ENCODE measurements around the gene SCD5. TPM values are rescaled to one million over a fixed set of nuclear protein-coding genes. Genes with fewer than 3 reads are reported as not detected.
A peak's percentile ranks its signal among the peaks of the same experiment; 100 is the strongest.
"Not testable (repeated sequence)": the region's sequence is repeated elsewhere in the genome, so short reads cannot be mapped to it uniquely, and the experiment has no call there.

The SCD5 gene
- 1.6 TPM for total RNA-seq

DNA sequence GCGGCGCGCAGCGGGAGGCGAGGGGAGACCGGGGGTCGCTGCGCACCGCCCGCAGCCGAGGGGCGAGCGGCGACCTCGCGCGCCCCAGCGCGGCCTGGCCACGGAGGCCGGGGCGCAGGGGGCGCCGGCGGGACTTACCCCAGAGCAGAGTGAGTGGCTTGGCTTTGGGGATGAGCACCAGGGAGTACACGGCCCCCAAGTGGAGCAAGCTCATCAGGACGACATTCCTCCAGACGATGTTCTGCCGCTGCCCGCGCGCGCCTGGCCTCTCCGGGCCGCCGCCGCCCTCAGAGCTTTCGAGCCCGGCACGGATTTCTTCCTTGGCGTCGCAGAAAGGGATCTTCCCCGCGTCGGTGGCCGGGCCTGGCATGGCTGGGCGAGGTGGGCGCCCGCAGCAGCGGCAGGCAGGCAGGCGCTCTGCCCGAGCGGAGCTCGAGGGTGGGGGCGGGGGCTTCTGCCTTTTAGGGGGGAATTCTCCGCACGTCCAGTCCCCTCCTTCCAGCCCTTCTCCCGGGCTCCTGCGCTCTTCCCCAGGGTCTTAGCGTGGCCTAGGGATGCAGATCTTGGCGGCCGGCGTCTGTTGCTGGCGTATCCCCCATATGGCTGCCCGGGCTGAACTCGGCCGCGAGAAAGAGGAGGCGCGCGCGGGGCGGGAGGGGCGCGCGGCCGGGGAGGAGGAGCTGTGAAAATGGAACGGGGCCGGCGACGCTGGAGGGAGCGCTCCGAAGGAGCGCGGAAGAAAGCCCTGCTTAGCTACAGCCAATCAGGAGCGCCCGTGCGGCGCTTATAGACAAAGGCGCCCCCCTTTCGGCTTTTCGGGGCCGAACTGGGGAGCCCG lies at the start of gene SCD5:
Gene SCD5 (minus strand): TSS at position 629 of the 838 bp plus-strand sequence. CDS start 259 bp downstream, at position 370.
- DNase-seq (ENCODE audit: low spot score) = no peak
- ATAC-seq = peak; percentile 75

DNA sequence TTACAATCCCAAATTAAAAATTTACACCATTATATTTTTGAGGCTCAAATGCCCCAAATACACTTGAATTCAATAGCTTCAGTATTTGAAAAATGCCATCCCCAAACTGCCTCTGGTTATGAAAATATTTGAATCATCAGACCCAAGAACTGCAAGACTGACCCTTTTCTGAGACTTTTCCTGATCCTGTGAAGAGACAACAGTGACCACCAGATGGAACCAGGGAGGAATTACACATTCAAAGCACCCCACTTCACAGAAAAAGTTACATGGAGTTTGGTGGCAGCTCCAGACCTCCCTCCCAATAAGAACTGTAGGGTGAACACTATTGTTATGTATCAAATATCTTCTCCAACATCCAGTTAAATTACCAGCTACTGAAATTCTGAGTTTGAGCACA lies 44.0 kb upstream of the SCD5 start:
- DNase-seq (ENCODE audit: low spot score) (no peak), ATAC-seq (no peak)

DNA sequence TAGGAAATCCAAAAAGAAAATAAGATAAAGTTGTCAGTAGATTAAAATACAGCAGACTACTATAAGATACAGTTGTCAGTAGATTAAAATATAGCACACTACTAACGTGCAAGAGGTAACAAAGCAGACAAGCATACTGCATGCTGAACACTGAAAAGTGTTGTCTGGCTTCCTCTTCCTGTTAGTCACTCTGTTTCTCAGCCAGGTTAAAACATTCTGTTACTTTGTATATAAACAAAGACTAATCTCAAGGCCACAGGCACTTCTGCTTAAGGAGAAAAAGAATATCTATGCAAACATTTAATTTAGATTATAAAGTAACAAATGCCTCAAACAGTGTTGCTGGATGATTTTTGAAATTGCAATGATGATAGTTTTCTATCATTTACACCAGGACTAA lies 41.0 kb upstream of the SCD5 start:
- DNase-seq (ENCODE audit: low spot score) = no peak
- ATAC-seq = no peak

DNA sequence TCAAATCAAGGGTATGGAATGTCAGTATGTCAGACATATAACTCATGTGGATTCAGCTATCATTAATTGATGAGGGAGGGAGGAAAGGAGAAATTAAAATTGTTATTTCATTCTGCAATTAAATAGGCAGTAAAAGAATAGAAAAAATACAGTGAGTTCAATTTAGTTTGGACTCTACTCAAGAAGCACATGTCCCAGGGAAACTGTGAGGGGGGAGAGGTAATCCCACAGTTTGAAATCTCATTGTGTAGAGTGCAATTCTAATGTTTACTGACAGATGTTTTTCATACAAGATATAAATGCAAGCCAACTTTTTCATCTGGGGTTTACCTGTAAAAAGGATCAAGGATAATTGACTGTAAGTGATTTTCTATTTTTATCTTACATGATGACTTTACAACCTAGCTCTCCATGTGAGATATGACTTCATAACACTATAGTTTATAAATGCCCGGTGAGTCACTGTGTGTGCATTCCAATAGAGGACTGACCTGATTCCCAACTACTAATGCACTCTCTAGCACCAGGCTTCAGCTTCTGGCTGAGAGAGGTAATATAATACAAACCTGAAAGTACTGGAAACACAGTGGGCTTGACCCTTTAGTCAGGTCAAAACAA lies 35.2 kb upstream of the SCD5 start:
- ATAC-seq (peak; percentile 33), DNase-seq (ENCODE audit: low spot score) (no peak)

DNA sequence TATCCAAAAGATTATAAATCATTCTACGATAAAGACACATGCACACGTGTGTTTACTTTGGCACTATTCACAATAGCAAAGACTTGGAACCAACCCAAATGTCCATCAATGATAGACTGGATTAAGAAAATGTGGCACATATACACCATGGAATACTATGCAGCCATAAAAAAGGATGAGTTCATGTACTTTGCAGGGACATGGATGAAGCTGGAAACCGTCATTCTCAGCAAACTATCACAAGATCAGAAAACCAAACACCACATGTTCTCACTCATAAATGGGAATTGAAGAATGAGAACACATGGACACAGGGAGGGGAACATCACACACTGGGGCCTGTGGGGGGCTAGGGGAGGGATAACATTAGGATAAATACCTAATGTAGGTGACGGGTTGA lies 34.5 kb upstream of the SCD5 start:
- not testable (repeated sequence) for DNase-seq (ENCODE audit: low spot score); ATAC-seq

DNA sequence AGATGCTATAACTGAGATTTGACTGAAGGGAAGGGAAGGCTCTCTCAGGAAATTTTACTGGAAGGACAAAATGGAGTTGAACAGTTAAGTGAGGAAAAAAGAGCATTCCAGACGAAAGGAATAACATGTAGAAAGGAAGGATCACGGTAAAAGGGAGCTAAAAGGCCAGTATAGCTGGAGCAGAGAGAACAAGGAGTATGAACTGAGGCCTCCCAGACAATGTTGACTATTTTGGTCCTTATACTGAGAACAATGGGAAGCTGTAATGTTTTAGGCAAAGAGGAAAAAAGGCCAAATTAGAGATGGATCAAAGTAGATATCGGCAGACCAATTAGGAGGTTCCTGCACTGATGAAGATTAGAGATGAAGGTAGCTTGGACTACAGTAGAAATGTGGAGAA lies 26.8 kb upstream of the SCD5 start:
- DNase-seq (ENCODE audit: low spot score) (no peak), ATAC-seq (no peak)

DNA sequence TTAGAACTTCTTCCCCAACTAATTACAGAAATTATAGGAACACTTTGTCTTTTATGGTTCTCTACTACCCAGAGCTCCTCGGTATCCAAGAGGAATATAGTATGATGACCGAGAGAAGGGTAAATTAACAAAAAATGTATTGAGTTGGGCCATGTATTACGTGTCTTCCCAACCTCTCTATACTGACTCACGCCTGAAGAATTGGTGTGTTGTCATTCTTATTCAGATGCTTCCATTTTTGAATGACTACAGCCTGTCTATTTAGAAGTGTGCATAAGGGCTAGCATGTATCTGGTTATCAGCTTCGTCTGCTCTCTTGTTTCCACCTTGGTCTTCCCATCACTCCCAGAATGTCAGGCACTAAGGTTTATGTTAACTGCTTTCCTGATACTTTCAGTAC lies 24.5 kb upstream of the SCD5 start:
- DNase-seq (ENCODE audit: low spot score) (no peak), ATAC-seq (no peak)

DNA sequence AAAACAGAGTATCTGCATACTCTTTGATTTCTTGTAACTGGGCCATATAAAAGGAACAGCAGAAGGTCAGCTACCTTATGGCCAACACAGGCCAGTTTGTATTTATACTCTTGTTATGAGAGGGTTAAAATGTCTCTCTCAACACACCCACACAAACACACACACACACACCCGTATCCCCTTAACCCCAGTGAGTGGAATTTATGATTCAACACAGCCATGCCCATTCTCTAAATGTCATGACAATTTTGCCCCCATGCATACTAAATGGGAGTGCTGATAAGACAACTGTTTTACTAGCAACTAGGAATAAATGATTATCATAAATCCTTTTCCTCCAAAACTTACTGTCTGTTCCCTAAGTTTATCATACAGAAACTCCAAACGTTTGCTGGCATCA lies 22.1 kb upstream of the SCD5 start:
- DNase-seq (ENCODE audit: low spot score) (no peak), ATAC-seq (no peak)

DNA sequence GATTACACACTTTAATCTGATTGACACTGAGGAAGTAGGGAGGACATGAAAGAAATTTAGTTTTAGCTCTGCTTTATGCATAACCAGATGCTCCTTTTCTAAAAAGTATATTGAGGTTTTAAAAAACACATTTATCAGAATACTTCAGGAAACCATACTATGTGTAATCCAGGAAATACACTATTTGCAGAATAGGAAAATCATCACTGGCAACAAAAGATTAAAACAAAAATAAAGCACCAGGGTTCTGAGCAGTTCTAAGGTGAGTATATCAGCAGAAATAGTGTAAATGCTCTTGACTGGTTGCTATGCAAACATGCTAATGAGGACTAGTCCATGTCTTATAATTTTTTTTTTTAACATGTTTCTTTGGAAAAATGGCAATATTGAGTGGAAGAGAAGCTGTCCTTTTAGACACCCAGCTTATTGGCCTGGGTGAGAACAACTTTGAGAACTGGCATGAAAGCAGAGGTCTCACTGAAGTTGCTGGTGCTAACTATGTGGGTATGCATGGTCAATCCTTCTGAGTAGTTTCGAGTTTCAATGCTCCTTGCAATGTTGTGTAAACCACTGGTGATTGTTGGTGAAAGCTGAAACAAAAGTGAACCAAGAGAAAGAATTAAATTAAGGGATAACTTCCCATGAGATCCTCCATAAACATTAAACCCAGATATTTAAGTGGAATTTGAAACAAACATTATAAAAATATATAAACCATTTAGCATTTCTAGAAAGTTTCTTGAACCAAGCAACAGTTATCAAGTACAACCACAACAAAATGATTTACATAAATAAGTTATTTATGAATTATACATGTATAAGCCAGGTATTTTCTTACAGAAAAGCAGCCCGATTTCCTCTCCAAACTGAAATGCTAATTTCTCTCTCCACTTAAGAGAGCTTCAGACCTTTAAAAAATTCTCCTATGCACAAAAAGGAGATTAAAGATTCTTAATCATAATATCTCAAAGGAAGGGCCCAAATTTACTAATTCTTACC lies 20.4 kb upstream of the SCD5 start:
- DNase-seq (ENCODE audit: low spot score) = no peak

DNA sequence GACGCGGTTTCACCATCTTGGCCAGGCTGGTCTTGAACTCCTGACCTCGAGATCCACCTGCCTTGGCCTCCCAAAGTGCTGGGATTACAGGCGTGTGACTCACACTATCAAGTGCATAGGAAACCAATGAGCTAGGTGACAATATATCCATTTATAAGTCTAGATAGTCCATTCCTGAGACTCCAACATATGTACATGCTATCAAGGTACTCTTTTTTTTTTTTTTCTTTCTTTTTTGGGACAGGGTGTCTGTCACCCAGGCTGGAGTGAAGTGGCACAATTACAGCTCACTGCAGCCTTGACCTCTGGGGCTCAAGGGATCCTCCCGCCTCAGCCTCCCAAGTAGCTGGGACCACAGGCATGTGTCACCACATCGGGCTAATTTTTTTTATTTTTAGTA lies 18.3 kb upstream of the SCD5 start:
- DNase-seq (ENCODE audit: low spot score); ATAC-seq: not testable (repeated sequence)

More for the DNA sequence above, 20.4 kb upstream of the SCD5 start:
- ATAC-seq = no peak

DNA sequence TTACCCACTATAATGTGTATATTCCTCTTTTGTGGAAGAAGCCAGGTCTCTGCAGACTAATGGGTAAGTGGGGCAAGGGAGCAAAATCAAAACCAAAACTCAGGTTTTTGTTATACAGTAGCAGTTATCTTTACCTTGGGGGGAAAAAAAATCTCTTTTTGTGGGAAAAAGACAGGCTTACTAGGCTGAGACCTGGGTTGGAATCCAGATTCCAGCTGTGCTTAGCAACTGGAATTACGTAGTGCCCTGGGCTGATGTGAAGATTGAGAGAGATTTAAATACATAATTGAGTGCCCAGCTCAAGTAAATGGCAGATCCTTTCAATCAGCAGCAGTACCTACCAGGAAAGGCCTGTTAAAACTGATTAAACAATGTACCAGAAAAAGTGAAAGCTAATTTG lies 15.4 kb upstream of the SCD5 start:
- no peak for DNase-seq (ENCODE audit: low spot score)
- ATAC-seq = no peak

DNA sequence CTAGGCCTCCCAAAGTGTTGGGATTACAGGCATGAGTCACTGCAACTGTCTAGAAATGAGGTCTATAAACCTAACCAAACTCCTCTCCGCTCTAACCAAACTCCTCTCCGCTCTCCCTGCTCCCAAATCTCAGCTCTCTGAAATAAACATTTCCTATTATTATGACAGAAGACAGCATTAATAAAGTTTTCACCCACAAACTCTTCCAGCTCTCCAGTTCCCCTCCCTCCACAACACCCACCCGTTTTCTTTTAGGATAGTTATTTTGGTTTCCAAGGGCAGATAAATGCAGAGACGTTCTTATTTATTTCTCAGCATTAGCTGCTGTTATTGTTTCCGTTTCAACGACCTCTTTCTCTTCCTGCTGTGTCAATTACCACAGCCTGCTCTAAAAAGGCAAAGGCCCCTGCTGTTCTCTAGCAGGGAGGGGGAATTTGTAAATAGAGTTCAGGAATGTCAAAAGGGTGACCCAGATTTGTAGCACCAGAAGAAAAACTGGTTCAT lies 13.3 kb upstream of the SCD5 start:
- no peak for DNase-seq (ENCODE audit: low spot score)
- ATAC-seq = peak; percentile 82

DNA sequence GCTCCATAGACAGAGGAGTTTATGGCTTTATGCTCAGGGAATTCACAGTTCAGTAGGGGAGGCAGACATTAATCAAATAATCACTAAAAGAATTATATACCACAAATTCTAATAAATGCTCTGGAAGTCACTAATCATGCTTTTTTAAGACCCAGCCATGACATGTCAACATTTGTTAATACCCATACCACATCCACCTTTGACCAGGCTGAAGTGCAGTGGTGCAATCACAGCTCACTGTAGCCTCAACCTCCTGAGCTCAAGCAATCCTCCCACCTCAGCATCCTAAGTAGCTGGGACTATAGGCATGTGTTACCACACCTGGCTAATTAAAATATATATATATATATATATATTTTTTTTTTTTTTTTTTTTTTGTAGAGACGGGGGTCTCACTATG lies 12.8 kb upstream of the SCD5 start:
- DNase-seq (ENCODE audit: low spot score) = no peak
- ATAC-seq = peak; percentile 24

DNA sequence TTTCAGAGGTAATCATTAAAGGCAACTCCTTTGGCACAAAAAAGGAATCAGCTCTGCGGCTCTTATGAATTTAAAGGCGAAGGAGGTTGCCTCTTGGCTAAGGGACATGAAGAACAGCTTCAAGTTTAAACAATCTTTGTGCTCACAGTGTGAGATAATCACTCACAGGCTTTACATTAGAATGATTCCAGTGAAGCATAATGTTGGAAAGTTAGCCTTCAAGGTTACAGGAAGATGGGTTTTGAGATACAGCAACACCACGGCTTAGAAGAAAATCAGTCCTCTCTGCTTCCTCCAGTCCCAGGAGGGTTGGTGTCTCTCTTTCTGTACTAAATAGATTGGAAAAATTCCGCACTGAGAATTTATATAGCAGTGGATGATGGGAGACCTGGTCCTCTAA lies 11.6 kb upstream of the SCD5 start:
- DNase-seq (ENCODE audit: low spot score) (no peak), ATAC-seq (no peak)

DNA sequence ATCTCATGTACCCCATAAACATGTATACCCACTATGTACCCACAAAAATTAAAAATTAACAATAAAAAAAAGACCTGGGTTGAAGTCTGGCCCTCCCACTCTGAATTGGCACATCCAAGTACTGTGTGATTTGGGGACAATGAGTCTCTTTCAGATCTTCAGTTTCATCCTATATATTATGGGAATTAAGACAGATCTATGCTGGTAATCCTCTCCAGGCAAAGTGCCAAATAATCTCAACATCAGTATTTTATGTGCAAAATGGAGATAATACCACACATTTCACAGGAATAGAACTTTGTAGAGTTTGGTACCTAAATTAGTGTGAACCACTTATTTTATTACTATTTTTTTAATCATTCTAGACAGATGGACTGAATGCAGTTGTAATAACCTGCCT lies 11.0 kb upstream of the SCD5 start:
- DNase-seq (ENCODE audit: low spot score) = no peak

DNA sequence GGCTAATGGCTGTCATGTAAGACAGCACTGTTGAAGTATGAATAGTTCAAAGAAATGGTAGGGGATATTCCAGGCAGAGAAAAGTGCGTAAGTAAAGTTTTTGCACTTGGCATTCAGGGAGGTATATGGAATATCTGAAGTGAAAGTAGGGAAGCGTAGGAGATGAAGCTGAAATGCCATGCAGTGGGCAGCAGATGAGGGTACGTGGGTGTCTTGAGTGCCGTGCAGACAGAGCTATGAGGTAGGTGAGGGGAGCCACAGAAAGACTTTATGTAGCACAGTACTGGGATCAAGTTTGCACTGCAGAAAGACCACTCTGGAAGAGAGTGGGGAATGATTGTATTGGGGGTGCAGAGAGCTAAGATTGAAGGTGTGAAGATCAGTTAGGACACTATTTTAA lies 5.2 kb upstream of the SCD5 start:
- DNase-seq (ENCODE audit: low spot score) (no peak), ATAC-seq (no peak)

More for the DNA sequence above, 11.0 kb upstream of the SCD5 start:
- ATAC-seq = no peak

DNA sequence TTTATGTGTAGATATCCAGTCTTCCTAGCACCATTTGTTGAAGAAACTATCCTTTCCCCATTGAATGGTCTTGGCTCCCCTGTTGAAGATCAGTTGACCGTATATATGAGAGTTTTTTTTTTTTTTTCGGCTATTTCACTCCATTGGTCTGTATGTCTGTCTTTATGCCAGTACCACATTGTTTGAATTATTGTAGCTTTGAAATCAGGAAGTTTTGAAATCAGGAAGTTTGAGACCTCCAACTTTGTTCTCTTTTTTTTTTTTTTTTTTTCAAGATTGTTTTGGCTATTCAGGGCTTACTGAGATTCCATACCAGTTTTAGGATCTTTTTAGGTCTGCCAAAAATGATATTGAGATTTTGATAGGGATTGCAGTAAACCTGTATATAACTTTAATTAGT lies 4.3 kb upstream of the SCD5 start:
- no peak for DNase-seq (ENCODE audit: low spot score)
- no peak for ATAC-seq

DNA sequence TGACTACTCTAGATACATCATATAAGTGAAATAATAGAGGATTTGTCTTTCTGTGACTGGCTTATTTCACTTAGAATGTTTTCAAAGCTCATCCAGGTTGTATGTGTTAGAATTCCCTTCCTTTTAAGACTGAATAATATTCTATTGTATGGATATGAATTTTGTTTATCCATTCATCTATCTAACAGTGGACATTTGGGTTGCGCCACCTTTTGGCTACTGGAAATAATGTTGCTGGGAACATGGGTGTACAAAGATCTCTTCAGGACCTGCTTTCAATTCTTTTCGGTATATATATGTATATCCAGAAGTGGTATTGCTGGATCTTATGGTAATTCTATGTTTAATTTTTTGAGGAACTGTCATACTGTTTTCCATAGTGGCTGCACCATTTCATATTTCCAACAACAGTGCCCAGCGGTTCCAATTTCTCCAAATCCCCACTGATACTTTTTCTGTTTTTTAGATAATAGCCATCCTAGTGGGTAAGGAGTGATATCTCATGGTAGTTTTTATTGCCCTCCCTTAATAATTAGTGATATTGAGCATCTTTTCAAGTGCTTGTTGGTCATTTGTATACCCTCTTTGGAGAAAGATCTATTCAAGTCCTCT lies 3.4 kb upstream of the SCD5 start:
- DNase-seq (ENCODE audit: low spot score) = no peak
- ATAC-seq = no peak

DNA sequence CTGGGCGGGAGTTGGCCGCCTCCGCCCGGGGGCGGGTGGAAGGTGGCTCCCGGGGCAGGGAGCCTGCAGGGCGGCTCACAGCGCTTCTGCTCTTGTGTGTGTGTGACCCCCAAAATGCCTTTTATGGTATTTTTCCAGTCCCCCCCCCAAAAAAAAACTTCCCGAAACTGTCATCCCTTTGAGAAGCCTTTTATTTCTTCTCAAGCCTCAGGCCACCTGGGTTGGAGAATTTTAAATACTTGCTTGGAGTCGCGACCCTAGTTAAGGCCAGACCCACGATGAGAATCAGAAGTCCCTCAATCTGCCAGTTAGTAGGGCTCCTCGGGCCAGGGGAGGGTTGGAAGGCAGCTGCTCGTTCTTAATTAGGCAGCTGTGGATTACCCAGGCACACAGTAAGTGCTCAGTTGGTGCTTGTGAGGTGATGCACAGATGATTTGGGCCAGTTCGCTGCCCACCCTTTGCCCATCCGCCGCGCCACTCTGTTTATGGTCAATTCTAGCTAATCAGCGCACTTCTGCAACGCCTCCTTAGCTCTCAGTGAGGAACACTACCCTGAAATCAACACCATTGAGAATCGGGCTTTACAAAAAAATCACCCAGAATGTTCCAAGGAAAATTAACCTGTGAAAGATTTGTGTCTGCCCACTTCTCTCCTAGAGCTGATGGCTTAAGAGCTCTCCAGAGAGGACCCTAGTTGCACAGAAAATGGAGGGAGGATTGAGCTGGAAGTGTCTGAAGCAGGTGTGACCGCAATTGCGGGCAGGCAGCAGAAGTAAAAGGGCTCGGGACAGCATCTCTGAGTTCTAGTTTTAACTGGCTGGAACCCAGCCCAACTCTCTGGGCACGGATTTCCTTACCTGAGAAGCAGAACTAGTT lies 648 bp upstream of the SCD5 start:
- ATAC-seq (no peak), DNase-seq (ENCODE audit: low spot score) (no peak)
